ENCODE results near the gene OR1F1. TPM values are rescaled to one million over a fixed set of nuclear protein-coding genes. Genes with fewer than 3 reads are reported as not detected.

The OR1F1 gene
- total RNA-seq, 2 donors from 2014 or later = 0.37 TPM; not detected in 1

GRCh38 chr16:3216263-3216640 is 28.2 kb downstream of the OR1F1 start:
- Mint-ChIP-seq H3K27me3 (no peaks in the 10 kb centered on the region), H3K36me3 (ENCODE audit: low read depth) (peaks cover 16% of the 10 kb centered on the region), H3K4me3 (peak overlapping the region; percentile 78), H3K9me3 (peaks cover 15% of the 10 kb centered on the region), H3K4me1 (peaks cover 28% of the 10 kb centered on the region), H3K27ac (peak overlapping the region; percentile 97)
- ATAC-seq (replicated peaks) = peak; percentile 27

- H3K4me1 Mint-ChIP-seq = peaks cover 10% of the 10 kb centered on the region
- no peak overlapping the region for H3K4me3 Mint-ChIP-seq
- no peak overlapping the region for H3K27ac Mint-ChIP-seq
- no peak for ATAC-seq (replicated peaks)
- peaks cover 25% of the 10 kb centered on the region for H3K9me3 Mint-ChIP-seq
- no peaks in the 10 kb centered on the region for H3K27me3 Mint-ChIP-seq
- peaks cover 44% of the 10 kb centered on the region for H3K36me3 Mint-ChIP-seq (ENCODE audit: low read depth)
Observed at GRCh38 chr16:3220839-3221238, 32.8 kb downstream of the OR1F1 start.

- H3K27me3 Mint-ChIP-seq = no peaks in the 10 kb centered on the region
- H3K4me3 Mint-ChIP-seq = no peak overlapping the region
- peaks cover 32% of the 10 kb centered on the region for H3K9me3 Mint-ChIP-seq
- ATAC-seq (replicated peaks) = no peak
- H3K36me3 Mint-ChIP-seq (ENCODE audit: low read depth) = peaks cover 71% of the 10 kb centered on the region
- no peaks in the 10 kb centered on the region for H3K4me1 Mint-ChIP-seq
- H3K27ac Mint-ChIP-seq = no peak overlapping the region
Observed at GRCh38 chr16:3223913-3224515, 36.0 kb downstream of the OR1F1 start.

GRCh38 chr16:3234543-3234856 is 46.5 kb downstream of the OR1F1 start:
- H3K4me3 Mint-ChIP-seq = peak overlapping the region; percentile 82
- peaks cover 9% of the 10 kb centered on the region for H3K9me3 Mint-ChIP-seq
- peaks cover 13% of the 10 kb centered on the region for H3K4me1 Mint-ChIP-seq
- no peak for ATAC-seq (replicated peaks)
- H3K36me3 Mint-ChIP-seq (ENCODE audit: low read depth) = peaks cover 52% of the 10 kb centered on the region
- H3K27ac Mint-ChIP-seq = peak overlapping the region; percentile 89
- no peaks in the 10 kb centered on the region for H3K27me3 Mint-ChIP-seq

GRCh38 chr16:3234857-3235561 is 47.0 kb downstream of the OR1F1 start, which contains the start of gene ZNF200:
TSS of gene ZNF200 (minus strand) at chr16:3235158. CDS start at chr16:3233755, 1,403 bp downstream.
- Mint-ChIP-seq H3K27me3 (no peaks in the 10 kb centered on the region), H3K9me3 (peaks cover 7% of the 10 kb centered on the region), H3K4me1 (peaks cover 13% of the 10 kb centered on the region), H3K4me3 (peak within 1 kb of the TSS; percentile 82), H3K36me3 (ENCODE audit: low read depth) (peaks cover 47% of the 10 kb centered on the region), H3K27ac (peak within 1 kb of the TSS; percentile 89)
- peak; percentile 96 for ATAC-seq (replicated peaks)

- Mint-ChIP-seq H3K27ac (peak overlapping the region; percentile 45), H3K9me3 (no peaks in the 10 kb centered on the region), H3K27me3 (no peaks in the 10 kb centered on the region), H3K4me1 (peaks cover 13% of the 10 kb centered on the region), H3K4me3 (peak overlapping the region; percentile 67), H3K36me3 (ENCODE audit: low read depth) (peaks cover 37% of the 10 kb centered on the region)
- ATAC-seq (replicated peaks) = no peak
Observed at GRCh38 chr16:3235856-3236669, 48.1 kb downstream of the OR1F1 start.

- ATAC-seq (replicated peaks) = no peak
- Mint-ChIP-seq H3K36me3 (ENCODE audit: low read depth) (no peaks in the 10 kb centered on the region), H3K27ac (no peak overlapping the region), H3K4me3 (no peak overlapping the region), H3K4me1 (no peaks in the 10 kb centered on the region), H3K9me3 (no peaks in the 10 kb centered on the region), H3K27me3 (peaks cover 6% of the 10 kb centered on the region)
Observed at GRCh38 chr16:3241761-3242160, 53.8 kb downstream of the OR1F1 start.

- H3K36me3 Mint-ChIP-seq (ENCODE audit: low read depth) = no peaks in the 10 kb centered on the region
- H3K27me3 Mint-ChIP-seq = peaks cover 6% of the 10 kb centered on the region
- no peak for ATAC-seq (replicated peaks)
- no peaks in the 10 kb centered on the region for H3K4me1 Mint-ChIP-seq
- H3K4me3 Mint-ChIP-seq = no peak overlapping the region
- H3K9me3 Mint-ChIP-seq = no peaks in the 10 kb centered on the region
- H3K27ac Mint-ChIP-seq = no peak overlapping the region
Observed at GRCh38 chr16:3242709-3243108, 54.7 kb downstream of the OR1F1 start.

- no peaks in the 10 kb centered on the region for H3K9me3 Mint-ChIP-seq
- H3K4me3 Mint-ChIP-seq = no peak overlapping the region
- H3K27me3 Mint-ChIP-seq = peaks cover 6% of the 10 kb centered on the region
- no peaks in the 10 kb centered on the region for H3K4me1 Mint-ChIP-seq
- no peaks in the 10 kb centered on the region for H3K36me3 Mint-ChIP-seq (ENCODE audit: low read depth)
- ATAC-seq (replicated peaks) = peak; percentile 37
- no peak overlapping the region for H3K27ac Mint-ChIP-seq
Observed at GRCh38 chr16:3243882-3244281, 55.9 kb downstream of the OR1F1 start.

- no peak for ATAC-seq (replicated peaks)
- H3K9me3 Mint-ChIP-seq = no peaks in the 10 kb centered on the region
- no peak overlapping the region for H3K27ac Mint-ChIP-seq
- H3K27me3 Mint-ChIP-seq = peaks cover 6% of the 10 kb centered on the region
- no peak overlapping the region for H3K4me3 Mint-ChIP-seq
- no peaks in the 10 kb centered on the region for H3K36me3 Mint-ChIP-seq (ENCODE audit: low read depth)
- no peaks in the 10 kb centered on the region for H3K4me1 Mint-ChIP-seq
Observed at GRCh38 chr16:3246002-3246401, 58.0 kb downstream of the OR1F1 start.

- Mint-ChIP-seq H3K9me3 (no peaks in the 10 kb centered on the region), H3K27ac (no peak overlapping the region), H3K4me3 (no peak overlapping the region), H3K4me1 (no peaks in the 10 kb centered on the region), H3K36me3 (ENCODE audit: low read depth) (no peaks in the 10 kb centered on the region), H3K27me3 (peaks cover 6% of the 10 kb centered on the region)
- ATAC-seq (replicated peaks) = no peak
Observed at GRCh38 chr16:3246876-3247275, 58.9 kb downstream of the OR1F1 start.

- no peak for ATAC-seq (replicated peaks)
- H3K27me3 Mint-ChIP-seq = peaks cover 3% of the 10 kb centered on the region
- no peak overlapping the region for H3K27ac Mint-ChIP-seq
- no peaks in the 10 kb centered on the region for H3K36me3 Mint-ChIP-seq (ENCODE audit: low read depth)
- H3K9me3 Mint-ChIP-seq = no peaks in the 10 kb centered on the region
- no peak overlapping the region for H3K4me3 Mint-ChIP-seq
- H3K4me1 Mint-ChIP-seq = no peaks in the 10 kb centered on the region
Observed at GRCh38 chr16:3248596-3248995, 60.6 kb downstream of the OR1F1 start.

GRCh38 chr16:3249020-3249419 is 61.0 kb downstream of the OR1F1 start:
- H3K36me3 Mint-ChIP-seq (ENCODE audit: low read depth) = no peaks in the 10 kb centered on the region
- no peaks in the 10 kb centered on the region for H3K4me1 Mint-ChIP-seq
- no peak for ATAC-seq (replicated peaks)
- H3K27ac Mint-ChIP-seq = no peak overlapping the region
- H3K9me3 Mint-ChIP-seq = no peaks in the 10 kb centered on the region
- H3K4me3 Mint-ChIP-seq = no peak overlapping the region
- peaks cover 3% of the 10 kb centered on the region for H3K27me3 Mint-ChIP-seq

GRCh38 chr16:3249451-3249850 is 61.4 kb downstream of the OR1F1 start:
- no peaks in the 10 kb centered on the region for H3K9me3 Mint-ChIP-seq
- no peak overlapping the region for H3K4me3 Mint-ChIP-seq
- peaks cover 3% of the 10 kb centered on the region for H3K27me3 Mint-ChIP-seq
- H3K36me3 Mint-ChIP-seq (ENCODE audit: low read depth) = no peaks in the 10 kb centered on the region
- H3K27ac Mint-ChIP-seq = no peak overlapping the region
- no peaks in the 10 kb centered on the region for H3K4me1 Mint-ChIP-seq
- ATAC-seq (replicated peaks) = no peak

GRCh38 chr16:3252967-3253366 is 65.0 kb downstream of the OR1F1 start:
- H3K4me1 Mint-ChIP-seq = no peaks in the 10 kb centered on the region
- H3K4me3 Mint-ChIP-seq = no peak overlapping the region
- ATAC-seq (replicated peaks) = no peak
- no peak overlapping the region for H3K27ac Mint-ChIP-seq
- H3K9me3 Mint-ChIP-seq = no peaks in the 10 kb centered on the region
- H3K36me3 Mint-ChIP-seq (ENCODE audit: low read depth) = no peaks in the 10 kb centered on the region
- no peaks in the 10 kb centered on the region for H3K27me3 Mint-ChIP-seq

Measured in activated T-helper 17 cell treated with anti-CD3 and anti-CD28 coated beads, Interleukin-2, amount 50 U/mL, for 72 hours (primary cell).